Urothelium cell line (cell line): Measurements from ENCODE around the gene TEAD4.

Source experiments
- DNase-seq: peaks from one replicate; pipeline ENCODE4 v3.0.0; 2011; ENCODE audit warnings: low spot score, mixed read lengths
- FAIRE-seq: peaks from 2 replicates; lab custom pipeline; 2011; peaks lifted over from hg19 to GRCh38; lab: Jason Lieb, UNC

Gene TEAD4

DNA sequence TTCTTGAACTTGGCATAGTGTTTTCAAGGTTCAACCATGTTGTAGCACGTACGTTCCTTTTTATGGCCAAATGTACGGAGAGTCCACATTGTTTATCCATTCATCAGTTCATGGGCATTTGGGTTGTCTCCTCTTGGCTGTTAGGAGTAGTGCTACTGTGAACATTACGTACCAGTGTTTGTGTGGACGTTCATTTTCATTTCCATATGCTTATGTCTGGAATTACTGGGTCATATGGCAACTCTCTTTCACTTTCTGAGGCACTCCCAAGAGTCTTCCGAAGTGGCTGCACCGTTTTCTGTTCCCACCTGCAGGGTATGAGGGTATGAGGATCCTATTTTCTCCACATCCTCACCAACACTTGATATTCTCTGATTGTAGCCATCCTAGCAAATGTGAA, 68.9 kb downstream of the TEAD4 start:
- DNase-seq (no peak), FAIRE-seq (peak; percentile 74)

DNA sequence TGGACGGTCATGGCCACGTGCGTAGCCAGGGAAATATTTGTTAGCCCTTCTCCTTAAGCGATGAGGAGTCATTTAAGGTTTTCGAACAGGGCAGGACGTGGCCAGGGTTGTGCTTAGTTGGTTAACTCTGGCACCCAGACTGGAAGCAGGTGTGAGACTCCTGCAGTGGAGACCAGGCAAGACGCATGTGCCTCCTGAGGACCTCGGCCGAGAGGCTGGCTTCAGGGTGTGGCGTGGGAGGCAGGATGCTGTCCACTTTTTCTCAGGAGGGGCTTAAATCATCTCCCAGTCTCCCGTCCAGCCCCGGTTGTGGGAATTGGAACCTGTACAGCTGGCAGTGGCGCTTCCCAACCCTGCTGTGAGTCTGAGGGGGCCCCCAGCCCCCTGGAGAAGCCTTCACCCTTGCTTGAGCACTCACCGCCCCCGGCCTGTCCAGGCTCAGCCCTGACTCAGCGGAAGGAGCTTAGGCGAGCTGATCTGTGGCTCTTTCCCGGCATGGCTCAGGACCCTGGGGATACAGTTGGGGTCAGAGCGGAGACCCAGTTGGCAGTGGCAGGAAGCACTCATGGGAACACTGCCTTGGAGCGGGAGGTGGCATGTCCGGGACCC, 71.7 kb downstream of the TEAD4 start:
- no peak for DNase-seq
- FAIRE-seq: no peak

DNA sequence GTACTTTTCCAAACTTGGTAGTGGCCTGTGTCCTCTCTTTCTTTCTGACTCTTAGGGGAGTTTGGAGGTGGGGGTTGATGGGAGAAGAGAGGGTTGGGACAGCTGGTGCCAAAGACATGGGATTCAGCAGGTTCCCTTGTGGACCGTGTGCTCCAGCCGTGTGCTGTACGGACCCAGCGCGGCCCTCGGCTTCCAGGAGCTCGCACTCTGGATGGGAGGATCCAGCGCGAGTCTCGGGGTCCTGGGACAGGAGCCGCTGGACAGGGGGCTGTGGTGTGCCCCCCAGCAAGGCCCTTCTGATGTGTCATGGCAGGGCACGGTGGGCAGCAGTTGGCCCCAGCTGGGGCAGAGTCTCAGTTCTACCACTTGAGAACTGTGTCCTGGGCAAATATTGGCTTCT, 73.0 kb downstream of the TEAD4 start:
- no peak for FAIRE-seq
- no peak for DNase-seq

DNA sequence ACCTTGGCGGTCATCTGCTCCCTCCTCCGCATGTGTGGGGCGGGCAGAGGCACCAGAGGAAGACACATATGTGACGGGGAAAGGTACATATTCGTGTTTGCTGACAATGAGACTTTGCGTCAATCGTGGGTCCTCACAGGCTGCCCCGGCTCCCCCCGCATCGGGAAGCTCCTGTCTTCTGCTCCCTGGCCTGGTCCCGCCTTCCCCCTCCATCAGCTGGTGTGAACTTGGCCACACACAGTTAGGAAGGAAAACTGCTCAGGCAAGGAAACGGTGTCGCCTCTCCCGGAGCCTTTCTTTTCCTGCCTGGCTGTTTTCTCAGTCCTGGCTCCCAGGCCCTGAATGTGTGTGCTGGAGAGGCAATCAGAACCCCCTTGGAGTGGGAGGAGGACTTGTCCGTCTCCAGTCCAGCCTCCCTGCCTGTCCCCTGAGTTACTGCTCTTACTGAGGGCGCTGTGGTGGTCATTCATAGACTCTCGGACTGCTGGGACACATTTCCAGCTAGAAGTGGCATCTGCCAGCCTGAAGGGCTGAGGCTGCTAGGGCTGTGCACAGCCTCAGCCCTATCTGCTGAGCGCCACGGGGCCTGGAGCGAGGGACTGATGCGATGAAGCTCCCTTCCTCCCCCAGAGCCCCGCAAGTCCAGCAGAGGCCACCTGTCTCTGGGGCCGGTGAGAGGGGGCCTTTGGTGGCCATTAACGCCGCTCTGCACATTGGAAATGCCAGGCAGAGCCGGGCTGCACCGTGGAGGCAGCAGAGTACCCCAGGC, 73.8 kb downstream of the TEAD4 start:
- FAIRE-seq (no peak), DNase-seq (no peak)

DNA sequence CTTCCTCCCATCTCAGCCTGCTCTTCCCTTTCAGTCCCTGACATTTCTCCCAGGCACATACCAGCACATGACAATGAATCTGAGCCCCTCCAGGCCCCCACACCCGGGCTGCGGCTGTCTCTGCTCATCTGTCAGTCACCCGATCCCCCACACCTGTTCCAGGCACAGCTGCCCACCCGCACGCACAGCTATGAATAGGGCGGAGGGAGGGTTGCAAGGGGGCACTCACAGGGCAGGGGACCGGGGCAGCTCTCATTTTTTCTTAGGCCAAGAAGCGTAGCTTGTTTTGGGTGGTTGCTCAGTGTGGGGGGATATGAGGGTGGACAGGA, 74.3 kb downstream of the TEAD4 start:
- FAIRE-seq (no peak), DNase-seq (no peak)

DNA sequence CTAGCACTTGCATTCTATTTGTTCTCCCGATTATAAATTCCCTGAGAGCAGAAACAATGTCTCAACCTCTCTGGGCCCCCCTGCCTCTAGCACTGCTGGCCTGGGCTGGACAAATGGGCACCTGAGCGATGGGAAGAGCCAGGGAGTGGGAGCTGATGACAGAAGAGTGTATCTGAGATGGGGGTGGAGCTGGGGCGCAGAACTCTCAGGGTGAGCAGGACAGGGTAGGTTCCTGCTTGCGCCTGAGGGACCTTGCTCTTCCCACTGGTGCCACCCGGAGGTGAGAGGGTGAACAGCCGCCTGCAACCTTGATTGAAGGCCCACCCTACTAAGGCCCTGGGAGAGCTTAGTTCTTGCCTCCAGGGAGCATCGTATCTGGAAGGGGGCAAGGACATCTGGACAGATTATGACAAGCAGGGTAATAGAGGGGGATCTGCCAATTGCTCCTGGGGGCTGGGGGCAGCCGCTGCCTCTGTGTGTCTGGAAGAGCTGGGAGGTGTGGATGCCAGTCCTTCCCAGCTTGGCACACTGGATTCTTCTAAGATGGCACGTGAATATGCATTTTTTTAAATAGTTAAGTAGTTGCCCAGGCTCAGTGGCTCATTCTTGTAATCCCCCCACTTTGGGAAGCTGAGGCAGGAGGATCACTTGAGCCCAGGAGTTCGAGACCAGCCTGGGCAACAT, 75.0 kb downstream of the TEAD4 start:
- DNase-seq (peak; percentile 79), FAIRE-seq (peak; percentile 61)

DNA sequence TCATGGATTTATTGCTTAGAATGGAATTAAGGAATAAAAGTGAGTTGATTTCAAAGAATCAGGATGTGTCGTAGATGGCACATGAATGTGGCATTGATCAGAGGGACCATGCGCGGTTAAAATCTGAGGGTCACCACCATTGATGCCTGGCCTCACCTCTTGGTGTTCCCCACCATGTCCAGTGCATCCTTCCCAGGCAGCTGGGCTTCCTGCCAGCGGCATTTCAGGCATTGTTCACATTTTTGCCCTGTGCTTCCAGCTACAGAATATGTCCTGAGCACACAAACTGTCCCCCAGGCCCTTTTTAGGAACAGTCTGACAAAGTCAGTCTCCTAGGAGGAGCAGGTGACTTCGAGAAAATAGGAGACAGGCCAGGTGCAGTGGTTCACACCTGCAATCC, 76.0 kb downstream of the TEAD4 start:
- FAIRE-seq (no peak), DNase-seq (no peak)

- DNase-seq: no peak
These were observed 76.9 kb downstream of the TEAD4 start for GRCh38 chr12:3035815-3036702.

DNA sequence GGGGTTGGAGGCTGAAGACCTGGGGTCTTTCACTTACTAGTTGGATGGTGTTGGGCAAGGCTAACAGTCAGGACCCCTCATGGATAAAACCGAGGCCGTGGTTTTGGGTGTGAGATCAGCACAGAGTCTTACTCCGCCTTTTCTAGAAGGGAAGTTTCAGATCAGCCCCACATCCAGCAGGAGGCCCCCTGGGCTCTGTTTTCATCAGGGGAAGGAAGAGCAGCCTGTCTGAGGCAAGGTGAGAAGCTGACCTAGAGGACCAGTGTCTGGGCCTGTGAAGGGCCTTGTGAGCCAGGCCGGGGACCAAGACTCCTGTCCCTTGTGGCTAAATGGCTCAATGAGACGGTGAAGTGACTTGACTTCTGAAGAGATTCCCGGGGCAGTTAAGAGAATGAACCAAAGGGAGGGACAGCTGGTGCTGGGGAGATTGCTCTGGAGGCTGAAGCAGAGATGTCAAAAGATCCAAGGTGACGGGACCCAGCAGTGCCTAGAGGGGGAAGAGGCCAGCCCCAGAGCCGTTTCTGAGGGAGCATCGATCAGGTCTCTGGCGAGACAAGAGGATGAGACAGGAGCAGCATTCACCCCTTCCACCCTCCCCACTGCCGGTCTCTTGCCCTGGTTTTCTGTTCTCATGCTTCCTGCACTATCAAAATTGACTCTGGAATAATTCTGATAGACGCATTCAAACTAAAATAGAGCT, 77.9 kb downstream of the TEAD4 start:
- no peak for FAIRE-seq
- DNase-seq: no peak

More at GRCh38 chr12:3035815-3036702, 76.9 kb downstream of the TEAD4 start:
- FAIRE-seq: peak; percentile 20

DNA sequence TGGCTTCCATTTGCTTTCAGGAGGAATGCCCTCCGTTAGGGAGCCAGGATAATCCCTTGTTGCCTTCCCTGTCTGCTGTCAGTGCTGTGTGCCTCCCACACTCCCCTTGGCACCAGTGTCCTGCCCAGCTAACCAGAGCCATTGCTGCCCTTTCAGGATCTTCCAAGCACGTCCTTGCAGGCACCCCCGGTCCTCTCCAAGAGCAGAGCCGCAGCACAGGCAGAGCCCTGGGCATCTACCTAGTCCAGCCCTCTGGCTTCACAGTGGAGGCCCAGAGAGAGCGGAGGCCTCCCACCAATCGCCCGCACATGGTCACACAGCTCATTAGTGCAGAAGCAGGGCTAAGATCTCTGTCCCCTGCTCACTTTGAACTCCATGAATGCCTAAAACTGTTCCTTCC, 79.0 kb downstream of the TEAD4 start:
- FAIRE-seq: no peak
- DNase-seq: no peak

GRCh38 chr12:3038926-3039510, 79.8 kb downstream of the TEAD4 start:
- DNase-seq: no peak
- peak; percentile 44 for FAIRE-seq

- DNase-seq: no peak
- peak; percentile 53 for FAIRE-seq
These were observed 80.9 kb downstream of the TEAD4 start for GRCh38 chr12:3040026-3040656.

DNA sequence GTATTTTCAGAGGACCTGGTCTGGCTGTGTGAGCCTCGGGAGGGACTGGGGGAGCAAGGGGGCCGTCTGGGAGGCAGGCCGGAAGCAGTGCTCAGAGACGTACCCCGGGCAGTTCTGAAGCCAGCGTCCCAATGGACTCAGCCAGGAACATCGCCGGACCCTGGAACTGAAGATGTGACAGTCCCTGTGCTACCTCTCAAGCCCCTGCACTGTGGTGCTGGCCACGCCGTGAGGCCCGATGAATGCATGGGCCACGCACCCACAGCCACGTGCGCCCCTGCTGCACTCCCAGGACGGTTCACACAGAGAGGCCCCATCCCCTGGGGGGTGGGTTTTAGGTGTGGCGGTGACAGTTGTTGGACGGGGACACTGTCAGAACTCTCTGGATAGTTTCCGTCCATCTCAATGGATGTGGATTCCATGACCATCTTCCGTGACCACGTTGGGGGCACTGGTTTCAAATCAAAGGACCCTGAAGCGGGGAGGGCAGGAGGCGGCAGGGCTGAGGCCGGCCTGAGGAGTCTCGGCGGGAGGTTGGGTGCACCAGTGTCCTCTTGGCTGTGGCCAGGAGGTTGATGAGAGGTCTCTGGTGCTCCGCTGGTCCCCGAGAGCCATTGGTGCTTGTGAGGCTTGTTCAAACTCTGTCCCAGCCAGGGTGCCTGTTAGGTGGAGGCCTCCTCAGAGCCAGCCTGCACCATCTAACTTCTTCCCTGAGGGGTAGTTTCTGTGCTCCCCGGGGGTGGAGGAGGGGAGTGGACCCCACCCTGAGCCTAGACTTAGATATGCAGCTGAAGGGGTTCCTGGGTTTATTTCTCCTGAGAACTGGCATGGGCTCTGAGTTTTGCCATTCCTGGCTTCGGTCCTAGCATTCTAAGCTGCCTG, 81.7 kb downstream of the TEAD4 start:
- FAIRE-seq: peak; percentile 73

DNA sequence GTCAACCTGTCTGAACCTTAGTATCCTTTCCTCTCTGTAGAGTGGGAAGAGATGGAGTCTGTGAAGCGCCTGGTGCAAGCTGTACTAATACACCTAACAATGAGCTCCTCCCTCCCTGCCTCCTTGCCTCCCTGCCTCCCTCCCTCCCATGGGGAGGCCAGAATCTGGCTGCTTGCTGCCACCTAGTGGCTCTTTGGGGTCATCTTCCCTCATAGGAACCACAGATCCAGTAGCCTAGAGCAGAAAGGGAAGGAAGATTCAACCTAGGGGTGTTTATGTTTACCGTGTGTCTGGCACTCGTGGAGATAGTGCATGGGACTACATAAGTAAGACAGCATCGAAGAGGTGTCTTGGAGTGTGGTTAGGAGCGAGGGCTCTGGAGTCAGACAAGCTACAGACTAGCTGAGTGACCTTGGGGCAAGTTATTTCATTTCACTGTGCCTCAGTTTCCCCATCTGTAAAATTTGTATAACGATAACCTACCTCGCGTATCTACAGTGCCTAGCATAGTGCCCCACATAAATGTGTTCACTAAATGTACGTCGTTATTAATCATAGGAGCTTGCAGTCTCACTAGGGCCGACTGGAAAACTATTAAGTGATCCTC, 82.5 kb downstream of the TEAD4 start:
- peak; percentile 74 for FAIRE-seq
- peak; percentile 94 for DNase-seq

More for the DNA sequence above, 81.7 kb downstream of the TEAD4 start:
- DNase-seq: no peak

- DNase-seq: no peak
- peak; percentile 48 for FAIRE-seq
These were observed 83.2 kb downstream of the TEAD4 start for GRCh38 chr12:3042394-3042793.

DNA sequence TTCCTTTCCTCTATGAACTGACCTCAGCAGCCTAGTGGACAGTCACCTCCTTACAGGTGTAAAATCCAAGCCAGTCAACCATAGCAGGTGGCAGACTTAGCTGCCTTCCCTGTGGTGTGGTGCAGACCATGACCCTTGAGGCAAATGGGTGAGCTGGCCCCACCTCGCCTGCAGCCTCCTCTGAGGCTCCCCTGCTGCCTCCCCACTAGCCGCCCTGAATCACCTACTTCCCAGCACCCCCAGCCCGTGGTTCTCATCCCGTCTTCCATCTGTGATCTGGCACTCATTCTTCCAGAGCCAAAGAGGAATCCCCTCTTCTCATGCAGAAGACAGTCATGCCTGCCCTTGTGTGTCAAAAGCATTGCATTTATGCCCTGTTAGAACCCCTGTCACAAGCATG, 83.6 kb downstream of the TEAD4 start:
- no peak for FAIRE-seq
- DNase-seq: no peak

GRCh38 chr12:3043406-3043805, 84.2 kb downstream of the TEAD4 start:
- no peak for DNase-seq
- FAIRE-seq: no peak

GRCh38 chr12:3044141-3044630, 85.0 kb downstream of the TEAD4 start:
- peak; percentile 67 for FAIRE-seq
- DNase-seq: no peak
